H1 (cell line): ENCODE results near the gene TNKS2. TPM values are rescaled to one million over a fixed set of nuclear protein-coding genes. Genes with fewer than 3 reads are reported as not detected.

Experiments
- CTCF ChIA-PET: fragments of 300-600 bp; sonication (Branson Sonifier 250); formaldehyde crosslinking; loops from one replicate; lab custom pipeline; 2021; ENCODE audit not compliant: partially characterized antibody; lab: Charles Lee
- POLR2A ChIA-PET: fragments of 300-600 bp; sonication (Branson Sonifier 250); formaldehyde crosslinking; loops from one replicate; lab custom pipeline; 2021; ENCODE audit warnings: inconsistent platforms; ENCODE audit not compliant: partially characterized antibody; lab: Charles Lee
- DNase-seq, 2 experiments: peaks; one replicate each; pipeline versions ENCODE4 v3.0.0 to v3.0.0-alpha.2; 2010 to 2022; ENCODE audit warnings: low spot score in 2 of 2, low read depth in 1 of 2, mixed read lengths in 1 of 2
- FAIRE-seq: peaks from 2 replicates; lab custom pipeline; 2011; peaks lifted over from hg19 to GRCh38; lab: Jason Lieb, UNC
- H2AFZ ChIP-seq: 2 replicates; pipeline ENCODE4 v1.8.1; 2012; ENCODE audit warnings: low read length, inconsistent platforms
- H2AK5ac ChIP-seq: 2 replicates; pipeline ENCODE4 v1.6.1; 2013; ENCODE audit warnings: low read depth, low read length
- H2BK120ac ChIP-seq: replicated peaks from 2 replicates; pipeline ENCODE3; 2013; ENCODE audit warnings: low read depth, low read length, inconsistent platforms
- H2BK12ac ChIP-seq: 2 replicates; pipeline ENCODE4 v1.6.1; 2013; ENCODE audit warnings: low read depth, low read length
- H2BK15ac ChIP-seq: 2 replicates; pipeline ENCODE4 v1.6.1; 2013; ENCODE audit warnings: low read length
- H2BK20ac ChIP-seq: 2 replicates; pipeline ENCODE4 v1.6.1; 2013; ENCODE audit warnings: low read length
- H2BK5ac ChIP-seq: 2 replicates; pipeline ENCODE4 v1.6.1; 2013; ENCODE audit warnings: low read depth, low read length
- H3K14ac ChIP-seq: 2 replicates; pipeline ENCODE4 v1.6.1; 2013; ENCODE audit warnings: inconsistent platforms; ENCODE audit not compliant: insufficient read length
- H3K18ac ChIP-seq: 2 replicates; pipeline ENCODE4 v1.6.1; 2013; ENCODE audit warnings: low read length; ENCODE audit errors: extremely low read depth
- H3K23ac ChIP-seq: 2 replicates; pipeline ENCODE4 v1.6.1; 2013; ENCODE audit warnings: inconsistent platforms; ENCODE audit not compliant: insufficient read length
- H3K23me2 ChIP-seq: 2 replicates; pipeline ENCODE4 v1.6.1; 2013; ENCODE audit warnings: low read depth, low read length
- H3K27ac ChIP-seq: 2 replicates; pipeline ENCODE4 v1.6.1; 2011; ENCODE audit warnings: low read depth, low read length, inconsistent platforms
- H3K27me3 ChIP-seq, 4 experiments: replicated peaks in 1 of 4; 1 replicate in 1 of 4; 2 replicates in 3 of 4; pipeline versions ENCODE4 v1.6.1 to v1.8.1; 2011 to 2013; ENCODE audit warnings: low read length in 3 of 4, mild to moderate bottlenecking in 3 of 4, inconsistent platforms in 2 of 4, mixed read lengths in 2 of 4, moderate library complexity in 1 of 4; ENCODE audit not compliant: control insufficient read depth in 3 of 4, insufficient read depth in 3 of 4; ENCODE audit errors: extremely low read depth in 1 of 4
- H3K36me3 ChIP-seq, 4 experiments: 2 replicates each; pipeline versions ENCODE4 v1.6.1 to v1.8.1; 2011 to 2013; ENCODE audit warnings: mild to moderate bottlenecking in 4 of 4, low read length in 3 of 4, moderate library complexity in 2 of 4, control low read depth in 1 of 4, inconsistent platforms in 1 of 4; ENCODE audit not compliant: insufficient read depth in 4 of 4, control insufficient read depth in 2 of 4
- H3K4ac ChIP-seq: replicated peaks from 2 replicates; pipeline ENCODE3; 2013; ENCODE audit warnings: low read length, low read depth, mixed read lengths, inconsistent platforms; ENCODE audit not compliant: insufficient read length
- H3K4me1 ChIP-seq, 4 experiments: replicated peaks in 1 of 4; 1 replicate in 1 of 4; 2 replicates in 3 of 4; pipeline versions ENCODE4 v1.6.1 to v1.8.1; 2011 to 2013; ENCODE audit warnings: low read length in 3 of 4, inconsistent platforms in 2 of 4, mixed read lengths in 1 of 4; ENCODE audit not compliant: insufficient read depth in 4 of 4, control insufficient read depth in 3 of 4
- H3K4me2 ChIP-seq, 2 experiments: 2 replicates each; pipeline versions ENCODE4 v1.6.1 to v1.8.1; 2011 to 2013; ENCODE audit warnings: low read depth in 2 of 2, low read length in 2 of 2, control low read depth in 1 of 2, inconsistent platforms in 1 of 2, mild to moderate bottlenecking in 1 of 2; ENCODE audit not compliant: insufficient read depth in 1 of 2
- H3K4me3 ChIP-seq, 4 experiments: fragments of 200-600, 300-600 bp in 1 of 4; sonication (generic), shearing (Covaris generic), sonication (Bioruptor Twin) in 1 of 4; 2 replicates each; pipeline versions ENCODE4 v1.5.1 to v1.8.1; 2011 to 2016; ENCODE audit warnings: low read length in 4 of 4, low read depth in 3 of 4, control low read depth in 2 of 4, inconsistent platforms in 2 of 4, mild to moderate bottlenecking in 2 of 4, mixed read lengths in 1 of 4, moderate library complexity in 1 of 4; ENCODE audit not compliant: insufficient read depth in 2 of 4; ENCODE audit errors: extremely low read depth in 1 of 4
- H3K56ac ChIP-seq: replicated peaks from 2 replicates; pipeline ENCODE3; 2013; ENCODE audit warnings: low read depth, mild to moderate bottlenecking, mixed read lengths, low read length, inconsistent platforms; ENCODE audit not compliant: insufficient read length
- H3K79me1 ChIP-seq: 2 replicates; pipeline ENCODE4 v1.6.1; 2013; ENCODE audit warnings: low read depth, low read length, control low read depth
- H3K79me2 ChIP-seq, 2 experiments: 2 replicates each; pipeline versions ENCODE4 v1.6.1 to v1.8.1; 2012 to 2013; ENCODE audit warnings: low read length in 2 of 2, mild to moderate bottlenecking in 2 of 2, inconsistent platforms in 1 of 2; ENCODE audit not compliant: insufficient read depth in 2 of 2, control insufficient read depth in 1 of 2
- H3K9ac ChIP-seq, 4 experiments: replicated peaks in 1 of 4; 1 replicate in 1 of 4; 2 replicates in 3 of 4; pipeline versions ENCODE4 v1.6.1 to v1.8.1; 2011 to 2013; ENCODE audit warnings: low read depth in 3 of 4, low read length in 3 of 4, control low read depth in 2 of 4, mild to moderate bottlenecking in 2 of 4, moderate library complexity in 2 of 4, inconsistent platforms in 1 of 4; ENCODE audit errors: extremely low read depth in 1 of 4
- H3K9me3 ChIP-seq, 2 experiments: 2 replicates each; pipeline versions ENCODE4 v1.6.1 to v1.8.1; 2012 to 2013; ENCODE audit warnings: mild to moderate bottlenecking in 2 of 2, moderate library complexity in 2 of 2, control low read depth in 1 of 2, inconsistent platforms in 1 of 2, low read depth in 1 of 2, low read length in 1 of 2, mixed read lengths in 1 of 2; ENCODE audit not compliant: insufficient read depth in 2 of 2
- H4K20me1 ChIP-seq, 2 experiments: replicated peaks in 1 of 2; 2 replicates each; pipeline versions ENCODE3 to v1.8.1; 2011 to 2013; ENCODE audit warnings: inconsistent platforms in 2 of 2, low read length in 2 of 2, mild to moderate bottlenecking in 1 of 2; ENCODE audit not compliant: insufficient read depth in 2 of 2, control insufficient read depth in 1 of 2
- H4K5ac ChIP-seq: 2 replicates; pipeline ENCODE4 v1.6.1; 2013; ENCODE audit warnings: low read length, low read depth, mixed read lengths, inconsistent platforms; ENCODE audit not compliant: insufficient read length
- H4K8ac ChIP-seq: 2 replicates; pipeline ENCODE4 v1.8.0; 2013; ENCODE audit warnings: mild to moderate bottlenecking, moderate library complexity, low read length, inconsistent platforms; ENCODE audit not compliant: insufficient read depth; ENCODE audit errors: extremely low read depth
- H4K91ac ChIP-seq: replicated peaks from 2 replicates; pipeline ENCODE3; 2013; ENCODE audit warnings: low read length, mixed read lengths, inconsistent platforms; ENCODE audit not compliant: insufficient read length
- EGR1 ChIP-seq: IDR thresholded peaks from 2 replicates; pipeline ENCODE4 v1.6.1; 2011; ENCODE audit warnings: low read depth, low read length, borderline replicate concordance
- FOSL1 ChIP-seq: IDR thresholded peaks from 2 replicates; pipeline ENCODE4 v1.6.1; 2011; ENCODE audit warnings: mild to moderate bottlenecking, low read depth, low read length, moderate library complexity; ENCODE audit not compliant: insufficient read depth
- KDM1A ChIP-seq: fragments of 200-600, 300-600 bp; sonication (generic); IDR thresholded peaks from 2 replicates; pipeline ENCODE4 v1.7.1; 2016; ENCODE audit warnings: mild to moderate bottlenecking, low read length, borderline replicate concordance
- KDM4A ChIP-seq: IDR thresholded peaks from one replicate; pipeline ENCODE4 v1.7.1; 2012; ENCODE audit warnings: low read depth, mild to moderate bottlenecking, moderate library complexity, low read length, inconsistent platforms; ENCODE audit not compliant: severe bottlenecking
- POLR2A ChIP-seq, 2 experiments: IDR thresholded peaks; 1 replicate in 1 of 2; 2 replicates in 1 of 2; pipeline ENCODE4 v1.6.1; 2011; ENCODE audit warnings: low read depth in 2 of 2, low read length in 2 of 2, mild to moderate bottlenecking in 2 of 2; ENCODE audit errors: control extremely low read depth in 1 of 2
- POU5F1 ChIP-seq: IDR thresholded peaks from 2 replicates; pipeline ENCODE4 v1.6.1; 2011; ENCODE audit warnings: low read depth, mild to moderate bottlenecking, low read length, moderate library complexity
- SP2 ChIP-seq: IDR thresholded peaks from 2 replicates; pipeline ENCODE4 v1.6.1; 2012; ENCODE audit warnings: mild to moderate bottlenecking, low read length, inconsistent platforms
- YY1 ChIP-seq: IDR thresholded peaks from 2 replicates; pipeline ENCODE4 v1.6.1; 2011; ENCODE audit warnings: low read depth, mild to moderate bottlenecking, low read length
- WGBS, 2 experiments: shearing (Covaris generic) in 1 of 2; methylation state at CpG; one replicate each; pipeline versions ENCODE4 v1.1.6 to v1.1.7; 2013 to 2015; ENCODE audit warnings: low lambda C conversion rate in 2 of 2, mixed read lengths in 2 of 2, inconsistent platforms in 1 of 2, low coverage in 1 of 2, missing lambda C conversion rate in 1 of 2; ENCODE audit not compliant: insufficient replicate concordance in 2 of 2, insufficient coverage in 1 of 2, insufficient read length in 1 of 2; ENCODE audit errors: extremely low coverage in 1 of 2, missing lambda C conversion rate in 1 of 2; 5-methylcytosine and 5-hydroxymethylcytosine counted together
- polyA plus RNA-seq, 7 experiments: library from polyadenylated mRNA; depleted of rRNA in 3 of 7; stranded (reverse) in 5 of 7; unstranded in 2 of 7; fragments of >200 nt in 5 of 7; fragments of 200-250 nt in 2 of 7; gene quantifications; 1 replicate in 5 of 7; 2 replicates in 1 of 7; 4 replicates in 1 of 7; pipeline versions ENCODE4 v1.2.1 to v1.2.3, GENCODE V29; 2011 to 2013; ENCODE audit warnings: missing spikeins in 2 of 7, mixed read lengths in 2 of 7
- total RNA-seq: library from RNA; stranded (reverse); fragmentation: NEBNext Ultra II Directional; extraction: Animal tissue kit (Norgen Biotek cat#: 25700); gene quantifications from 2 replicates; pipeline ENCODE4 v1.2.1, GENCODE V29; 2021

Gene TNKS2
- total and polyA plus RNA-seq, 2 of the 8 experiments (the other 6 are each of a cell fraction or from before 2014, with no cell fraction given) = 23.3 to 73.6 TPM

- H3K9me3 ChIP-seq = 0 out of 4 replicates have a peak, but pooled peaks cover 0 to 2% of the 10 kb centered on the region in 2 experiments
- H2BK15ac ChIP-seq = no peak overlapping the region
- no peak overlapping the region for H4K91ac ChIP-seq
- no peak overlapping the region for H3K9ac ChIP-seq
- H3K79me1 ChIP-seq = no peaks in the 10 kb centered on the region
- no peak overlapping the region for H3K23ac ChIP-seq
- no peak overlapping the region for H3K18ac ChIP-seq
- H2BK12ac ChIP-seq = no peak overlapping the region
- no peak overlapping the region for H3K56ac ChIP-seq
- no peaks in the 10 kb centered on the region for H3K79me2 ChIP-seq
- no peak overlapping the region for H3K14ac ChIP-seq
- H3K27me3 ChIP-seq = no peaks in the 10 kb centered on the region
- no peak overlapping the region for H2BK120ac ChIP-seq
- no peak overlapping the region for H4K8ac ChIP-seq
- POLR2A ChIA-PET = no interaction called here
- H3K36me3 ChIP-seq = no peaks in the 10 kb centered on the region
- H4K20me1 ChIP-seq = no peaks in the 10 kb centered on the region
- H2BK20ac ChIP-seq = no peak overlapping the region
- no peak overlapping the region for H2AK5ac ChIP-seq
- 100% methylated on average over 3 of the region's 3 CpGs; no CpG with 5 or more reads in 1 of the 2 experiments for WGBS, 2 experiments
- no peak overlapping the region for H4K5ac ChIP-seq
- CTCF ChIA-PET = interaction anchor here (1.2 to 1.6 kb wide), 3 partner anchors 10 to 30 kb away, joined by 3 to 5 read pairs (median 3); no protein-coding TSS in a partner anchor
- H3K4me1 ChIP-seq = peaks cover 0 to 3% (median 0%) of the 10 kb centered on the region in 4 experiments; a peak in 2 of 7 replicates
- H3K4me3 ChIP-seq = no peak overlapping the region
- H3K4me2 ChIP-seq = no peak overlapping the region
- H3K4ac ChIP-seq = no peak overlapping the region
- TF ChIP-seq SP2 (no peak), KDM1A (no peak), EGR1 (no peak), YY1 (no peak), POU5F1 (no peak), FOSL1 (no peak), KDM4A (no peak), POLR2A (IDR thresholded peaks at IDR 0.05; ENCODE audit: control extremely low read depth in 1 of 2, low read depth in 2 of 2, low read length in 2 of 2) (no peak)
- DNase-seq (no peak), FAIRE-seq (no peak)
- no peak overlapping the region for H2BK5ac ChIP-seq
- no peak overlapping the region for H3K27ac ChIP-seq
- H3K23me2 ChIP-seq = no peaks in the 10 kb centered on the region
- no peak overlapping the region for H2AFZ ChIP-seq
Observed at GRCh38 chr10:91776266-91776665, 22.0 kb upstream of the TNKS2 start.
